Measurements from ENCODE around the gene DHRS7. TPM values are rescaled to one million over a fixed set of nuclear protein-coding genes. Genes with fewer than 3 reads are reported as not detected.

DHRS7 gene
- total RNA-seq, 4 donors from 2014 or later: 52.1 to 102 (median 75.7) TPM

DNA sequence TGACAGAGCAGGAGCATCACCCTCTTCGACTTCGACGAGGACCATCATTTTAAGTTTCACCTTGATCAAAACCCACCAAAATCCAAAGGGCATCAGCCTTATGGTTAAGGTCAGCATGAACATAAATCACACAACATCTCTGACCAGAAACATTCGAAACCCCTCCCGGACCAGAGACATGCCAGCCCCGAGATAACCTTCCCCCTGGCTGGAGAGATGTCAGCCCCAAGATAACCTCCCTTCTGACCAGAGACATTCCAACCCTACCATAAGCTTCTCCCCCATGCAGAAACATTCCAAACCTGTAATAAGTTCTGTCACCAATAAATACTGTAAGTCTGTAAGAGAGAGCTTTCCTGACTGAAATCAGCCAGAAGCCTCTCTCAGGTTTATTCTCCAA is 67.2 kb downstream of the DHRS7 start:
- intact Hi-C loops (cut with DNase I; ENCODE audit: low total_unique reads): no loop called here
- TF ChIP-seq POLR2A (IDR thresholded peaks at IDR 0.05) (no peak), CTCF (IDR thresholded peaks at IDR 0.05) (no peak)
- H3K4me3 ChIP-seq (ENCODE audit: low read depth, poor library complexity, severe bottlenecking): no peak overlapping the region
- 86 to 88% methylated on average over 6 of the region's 6 CpGs for WGBS, 2 donors
- DNase-seq (ENCODE audit: low spot score in 2 of 2): no peak

DNA sequence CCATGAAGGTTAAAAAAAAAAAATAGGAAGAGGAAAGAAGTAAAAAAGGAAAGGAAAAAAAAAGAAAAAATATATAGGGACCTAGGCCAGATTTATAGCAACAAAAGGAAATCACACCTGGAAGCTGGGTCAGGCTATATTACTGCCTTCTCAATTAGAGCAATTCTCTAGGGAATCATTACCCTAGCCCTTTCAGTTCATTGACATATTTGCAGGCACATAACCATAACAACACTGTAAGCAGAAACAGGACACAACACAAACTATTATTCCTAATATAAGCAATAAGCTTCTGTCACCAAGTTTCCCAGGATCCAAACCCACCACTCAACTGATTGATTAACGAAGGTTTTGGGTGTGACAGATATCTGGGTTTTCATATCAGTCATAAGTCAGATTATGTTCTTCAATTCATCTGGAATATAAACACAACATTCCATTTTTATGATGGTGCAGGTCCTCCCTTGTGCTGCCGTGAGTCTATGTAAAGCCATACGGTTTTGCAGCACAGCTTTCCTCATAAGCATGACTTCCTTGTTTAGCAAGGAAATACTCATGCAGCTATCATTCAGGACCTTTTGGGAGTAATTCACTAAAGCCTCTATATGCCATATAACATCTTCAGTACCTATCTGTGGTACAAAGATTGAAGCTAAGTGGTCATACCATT is 69.3 kb downstream of the DHRS7 start:
- no peak for TF ChIP-seq POLR2A (IDR thresholded peaks at IDR 0.05)
- TF ChIP-seq CTCF (IDR thresholded peaks at IDR 0.05): no peak
- intact Hi-C loops (cut with DNase I; ENCODE audit: low total_unique reads): no loop called here
- WGBS, 2 donors: 39 to 46% methylated on average over 3 of the region's 3 CpGs
- DNase-seq (ENCODE audit: low spot score in 2 of 2): no peak
- no peak overlapping the region for H3K4me3 ChIP-seq (ENCODE audit: low read depth, poor library complexity, severe bottlenecking)

DNA sequence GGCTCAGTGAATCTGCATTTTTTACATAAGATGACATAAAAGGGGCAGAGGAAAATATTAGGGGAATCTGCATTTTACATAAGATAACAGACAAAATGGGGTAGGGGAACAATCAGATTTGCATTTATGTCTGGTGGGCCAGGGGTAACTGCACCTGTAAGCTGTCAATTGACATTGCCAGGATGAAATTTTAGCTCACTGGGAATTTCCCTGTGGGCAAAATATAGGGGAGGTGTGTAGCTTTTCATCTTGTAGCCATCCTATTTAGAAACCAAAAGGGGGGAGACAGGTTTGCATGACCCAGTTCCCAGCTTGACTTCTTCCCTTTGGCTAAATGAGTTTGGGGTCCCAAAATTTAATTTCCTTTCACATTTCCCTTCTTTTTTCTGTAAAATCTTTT is 70.0 kb downstream of the DHRS7 start:
- DNase-seq (ENCODE audit: low spot score in 2 of 2): no peak
- no peak overlapping the region for H3K4me3 ChIP-seq (ENCODE audit: low read depth, poor library complexity, severe bottlenecking)
- intact Hi-C loops (cut with DNase I; ENCODE audit: low total_unique reads): no loop called here
- TF ChIP-seq CTCF (IDR thresholded peaks at IDR 0.05) (no peak), POLR2A (IDR thresholded peaks at IDR 0.05) (no peak)

DNA sequence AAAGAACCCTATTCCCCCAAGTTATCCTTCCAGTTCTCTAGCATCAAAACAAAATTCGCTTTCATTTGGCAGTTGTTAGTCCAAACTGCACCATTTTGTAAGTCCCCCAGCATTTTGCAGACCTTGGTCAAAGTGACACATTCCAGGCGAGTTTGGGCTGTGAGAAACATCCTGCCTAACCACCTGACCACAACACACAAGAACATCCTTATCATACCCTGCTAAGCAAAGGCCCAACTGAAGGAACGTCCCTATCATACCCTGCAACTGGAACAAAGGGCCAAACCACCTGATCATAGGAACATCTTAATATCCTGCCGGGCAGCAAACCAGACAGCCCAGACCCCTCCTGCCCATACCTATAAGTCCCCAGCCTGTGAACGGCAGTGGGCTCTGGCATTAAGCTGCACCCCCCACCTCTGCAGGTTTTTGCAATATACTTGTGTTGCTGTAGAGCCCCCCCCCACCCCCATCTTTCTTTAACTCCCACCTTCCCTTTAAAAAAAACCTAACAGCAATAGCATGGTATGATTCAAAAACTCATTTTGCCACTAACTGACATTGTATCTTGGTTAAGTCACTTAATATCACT is 70.8 kb downstream of the DHRS7 start:
- DNase-seq (ENCODE audit: low spot score in 2 of 2): no peak
- H3K4me3 ChIP-seq (ENCODE audit: low read depth, poor library complexity, severe bottlenecking): no peak overlapping the region
- 62 to 81% methylated on average over 5 of the region's 5 CpGs for WGBS, 2 donors
- TF ChIP-seq CTCF (IDR thresholded peaks at IDR 0.05): no peak
- no peak for TF ChIP-seq POLR2A (IDR thresholded peaks at IDR 0.05)
- intact Hi-C loops (cut with DNase I; ENCODE audit: low total_unique reads): no loop called here

Other genes with a start within 250 kb of the DHRS7 start
- gene LRRC9, start 245.3 kb downstream of the DHRS7 start, total RNA-seq: not detected
- gene PCNX4, start 73.5 kb downstream of the DHRS7 start, total RNA-seq: 10 to 100 TPM; 24.7 to 48.0 (median 27.9) TPM
- 10 to 100 TPM; 36.5 to 48.7 (median 42.8) TPM for gene PPM1A, start 83.8 kb upstream of the DHRS7 start, total RNA-seq